ENCODE data around the gene CEP170. TPM values are rescaled to one million over a fixed set of nuclear protein-coding genes. Genes with fewer than 3 reads are reported as not detected.
"Not testable (repeated sequence)": the region's sequence is repeated elsewhere in the genome, so short reads cannot be mapped to it uniquely, and the experiment has no call there.

Gene CEP170
- total and polyA plus RNA-seq, 5 donors from 2014 or later: 6.8 to 35.5 (median 9.0) TPM

GRCh38 chr1:243233908-243234307 lies 21.2 kb downstream of the CEP170 start:
- H3K27me3 ChIP-seq (ENCODE audit: control insufficient read depth, insufficient read depth, low read length): no peaks in the 10 kb centered on the region
- peaks cover 13% of the 10 kb centered on the region for H3K36me3 ChIP-seq (ENCODE audit: control insufficient read depth, insufficient read depth, low read length)
- H3K4me3 ChIP-seq (ENCODE audit: low read depth, low read length): no peak overlapping the region
- H3K4me3 Mint-ChIP-seq: no peak overlapping the region
- ATAC-seq (ENCODE audit: low read depth in 2 of 2) (no peak), DNase-seq (no peak)
- peaks cover 34% of the 10 kb centered on the region for H3K36me3 Mint-ChIP-seq
- peaks cover 28 to 31% of the 10 kb centered on the region in 2 experiments for H3K9me3 ChIP-seq (ENCODE audit: control insufficient read depth in 2 of 2, low read length in 2 of 2)
- H3K4me1 Mint-ChIP-seq: peaks cover 6 to 19% (median 14%) of the 10 kb centered on the region in 4 donors
- no peaks in the 10 kb centered on the region for H3K27me3 Mint-ChIP-seq
- no peak overlapping the region for H3K27ac ChIP-seq (ENCODE audit: insufficient read depth, low read length, poor library complexity, severe bottlenecking)
- H3K27ac Mint-ChIP-seq: no peak overlapping the region
- H3K9me3 Mint-ChIP-seq: peaks cover 0 to 31% (median 8%) of the 10 kb centered on the region in 7 donors
- no peaks in the 10 kb centered on the region for H3K4me1 ChIP-seq (ENCODE audit: control insufficient read depth, insufficient read depth, low read length, poor library complexity, severe bottlenecking)

- no peak overlapping the region for H3K4me3 ChIP-seq (ENCODE audit: low read depth, low read length)
- H3K36me3 ChIP-seq (ENCODE audit: control insufficient read depth, insufficient read depth, low read length): peaks cover 9% of the 10 kb centered on the region
- DNase-seq: peak in 2 of 3 donors; percentile 10 to 13
- no peaks in the 10 kb centered on the region for H3K27me3 ChIP-seq (ENCODE audit: control insufficient read depth, insufficient read depth, low read length)
- H3K36me3 Mint-ChIP-seq: peaks cover 25% of the 10 kb centered on the region
- H3K27ac Mint-ChIP-seq: no peak overlapping the region
- no peak overlapping the region for H3K27ac ChIP-seq (ENCODE audit: insufficient read depth, low read length, poor library complexity, severe bottlenecking)
- H3K9me3 ChIP-seq (ENCODE audit: control insufficient read depth in 2 of 2, low read length in 2 of 2): peaks cover 28 to 31% of the 10 kb centered on the region in 2 experiments
- no peak for ATAC-seq (ENCODE audit: low read depth in 2 of 2)
- H3K4me1 ChIP-seq (ENCODE audit: control insufficient read depth, insufficient read depth, low read length, poor library complexity, severe bottlenecking): no peaks in the 10 kb centered on the region
- H3K27me3 Mint-ChIP-seq: no peaks in the 10 kb centered on the region
- peaks cover 0 to 31% (median 9%) of the 10 kb centered on the region in 7 donors for H3K9me3 Mint-ChIP-seq
- H3K4me1 Mint-ChIP-seq: peaks cover 6 to 18% (median 16%) of the 10 kb centered on the region in 4 donors
- H3K4me3 Mint-ChIP-seq: no peak overlapping the region
Measured at GRCh38 chr1:243230914-243231313, 24.2 kb downstream of the CEP170 start.

GRCh38 chr1:243229526-243229925 lies 25.6 kb downstream of the CEP170 start:
- DNase-seq: no peak
- H3K9me3 ChIP-seq (ENCODE audit: control insufficient read depth in 2 of 2, low read length in 2 of 2): peaks cover 28 to 31% of the 10 kb centered on the region in 2 experiments
- H3K36me3 ChIP-seq (ENCODE audit: control insufficient read depth, insufficient read depth, low read length): peaks cover 9% of the 10 kb centered on the region
- H3K4me1 Mint-ChIP-seq: peaks cover 6 to 21% (median 13%) of the 10 kb centered on the region in 4 donors
- H3K4me3 ChIP-seq (ENCODE audit: low read depth, low read length): no peak overlapping the region
- H3K27me3 Mint-ChIP-seq: no peaks in the 10 kb centered on the region
- no peak for ATAC-seq (ENCODE audit: low read depth in 2 of 2)
- H3K27ac ChIP-seq (ENCODE audit: insufficient read depth, low read length, poor library complexity, severe bottlenecking): no peak overlapping the region
- H3K9me3 Mint-ChIP-seq: peaks cover 0 to 31% (median 9%) of the 10 kb centered on the region in 7 donors
- peaks cover 26% of the 10 kb centered on the region for H3K36me3 Mint-ChIP-seq
- no peaks in the 10 kb centered on the region for H3K4me1 ChIP-seq (ENCODE audit: control insufficient read depth, insufficient read depth, low read length, poor library complexity, severe bottlenecking)
- H3K27me3 ChIP-seq (ENCODE audit: control insufficient read depth, insufficient read depth, low read length): no peaks in the 10 kb centered on the region
- no peak overlapping the region for H3K4me3 Mint-ChIP-seq
- no peak overlapping the region for H3K27ac Mint-ChIP-seq

GRCh38 chr1:243227622-243228021 lies 27.5 kb downstream of the CEP170 start:
- no peak overlapping the region for H3K27ac Mint-ChIP-seq
- peaks cover 18% of the 10 kb centered on the region for H3K36me3 ChIP-seq (ENCODE audit: control insufficient read depth, insufficient read depth, low read length)

GRCh38 chr1:243218059-243218458 lies 37.0 kb downstream of the CEP170 start:
- no peak for DNase-seq
- no peak overlapping the region for H3K27ac ChIP-seq (ENCODE audit: insufficient read depth, low read length, poor library complexity, severe bottlenecking)
- peaks cover 52% of the 10 kb centered on the region for H3K36me3 Mint-ChIP-seq

More at GRCh38 chr1:243227622-243228021, 27.5 kb downstream of the CEP170 start:
- Mint-ChIP-seq H3K36me3 (peaks cover 42% of the 10 kb centered on the region), H3K4me3 (no peak overlapping the region), H3K4me1 (peaks cover 6 to 31% (median 16%) of the 10 kb centered on the region in 4 donors), H3K27me3 (no peaks in the 10 kb centered on the region), H3K9me3 (peaks cover 0 to 24% (median 8%) of the 10 kb centered on the region in 7 donors)
- no peaks in the 10 kb centered on the region for H3K27me3 ChIP-seq (ENCODE audit: control insufficient read depth, insufficient read depth, low read length)
- H3K4me3 ChIP-seq (ENCODE audit: low read depth, low read length): no peak overlapping the region
- DNase-seq (no peak), ATAC-seq (ENCODE audit: low read depth in 2 of 2) (no peak)
- H3K27ac ChIP-seq (ENCODE audit: insufficient read depth, low read length, poor library complexity, severe bottlenecking): no peak overlapping the region
- H3K4me1 ChIP-seq (ENCODE audit: control insufficient read depth, insufficient read depth, low read length, poor library complexity, severe bottlenecking): no peaks in the 10 kb centered on the region
- H3K9me3 ChIP-seq (ENCODE audit: control insufficient read depth in 2 of 2, low read length in 2 of 2): peaks cover 23 to 28% of the 10 kb centered on the region in 2 experiments

GRCh38 chr1:243217349-243217748 lies 37.7 kb downstream of the CEP170 start:
- Histone ChIP-seq H3K4me1 (ENCODE audit: control insufficient read depth, insufficient read depth, low read length, poor library complexity, severe bottlenecking) (no peaks in the 10 kb centered on the region), H3K4me3 (ENCODE audit: low read depth, low read length) (no peak overlapping the region), H3K27me3 (ENCODE audit: control insufficient read depth, insufficient read depth, low read length) (no peaks in the 10 kb centered on the region), H3K27ac (ENCODE audit: insufficient read depth, low read length, poor library complexity, severe bottlenecking) (no peak overlapping the region), H3K9me3 (ENCODE audit: control insufficient read depth in 2 of 2, low read length in 2 of 2) (no peaks in the 10 kb centered on the region), H3K36me3 (ENCODE audit: control insufficient read depth, insufficient read depth, low read length) (peaks cover 25% of the 10 kb centered on the region)
- peaks cover 48% of the 10 kb centered on the region for H3K36me3 Mint-ChIP-seq
- no peak overlapping the region for H3K4me3 Mint-ChIP-seq
- peaks cover 0 to 2% (median 0%) of the 10 kb centered on the region in 7 donors for H3K9me3 Mint-ChIP-seq
- DNase-seq (no peak), ATAC-seq (ENCODE audit: low read depth in 2 of 2) (no peak)
- H3K4me1 Mint-ChIP-seq: peaks cover 0 to 11% (median 2%) of the 10 kb centered on the region in 4 donors
- no peak overlapping the region for H3K27ac Mint-ChIP-seq
- H3K27me3 Mint-ChIP-seq: no peaks in the 10 kb centered on the region

More at GRCh38 chr1:243218059-243218458, 37.0 kb downstream of the CEP170 start:
- Histone ChIP-seq H3K4me3 (ENCODE audit: low read depth, low read length) (no peak overlapping the region), H3K4me1 (ENCODE audit: control insufficient read depth, insufficient read depth, low read length, poor library complexity, severe bottlenecking) (no peaks in the 10 kb centered on the region), H3K36me3 (ENCODE audit: control insufficient read depth, insufficient read depth, low read length) (peaks cover 29% of the 10 kb centered on the region), H3K27me3 (ENCODE audit: control insufficient read depth, insufficient read depth, low read length) (no peaks in the 10 kb centered on the region), H3K9me3 (ENCODE audit: control insufficient read depth in 2 of 2, low read length in 2 of 2) (no peaks in the 10 kb centered on the region)
- H3K4me3 Mint-ChIP-seq: no peak overlapping the region
- no peaks in the 10 kb centered on the region for H3K27me3 Mint-ChIP-seq
- no peak for ATAC-seq (ENCODE audit: low read depth in 2 of 2)
- peaks cover 0 to 2% (median 0%) of the 10 kb centered on the region in 7 donors for H3K9me3 Mint-ChIP-seq
- no peak overlapping the region for H3K27ac Mint-ChIP-seq
- peaks cover 0 to 14% (median 2%) of the 10 kb centered on the region in 4 donors for H3K4me1 Mint-ChIP-seq

- Mint-ChIP-seq H3K4me1 (peaks cover 0 to 10% (median 2%) of the 10 kb centered on the region in 4 donors), H3K36me3 (peaks cover 46% of the 10 kb centered on the region), H3K27me3 (no peaks in the 10 kb centered on the region), H3K4me3 (no peak overlapping the region), H3K27ac (no peak overlapping the region), H3K9me3 (peaks cover 0 to 2% (median 0%) of the 10 kb centered on the region in 7 donors)
- DNase-seq (no peak), ATAC-seq (ENCODE audit: low read depth in 2 of 2) (no peak)
- Histone ChIP-seq H3K4me1 (ENCODE audit: control insufficient read depth, insufficient read depth, low read length, poor library complexity, severe bottlenecking) (no peaks in the 10 kb centered on the region), H3K4me3 (ENCODE audit: low read depth, low read length) (no peak overlapping the region), H3K36me3 (ENCODE audit: control insufficient read depth, insufficient read depth, low read length) (peaks cover 20% of the 10 kb centered on the region), H3K9me3 (ENCODE audit: control insufficient read depth in 2 of 2, low read length in 2 of 2) (no peaks in the 10 kb centered on the region), H3K27ac (ENCODE audit: insufficient read depth, low read length, poor library complexity, severe bottlenecking) (no peak overlapping the region), H3K27me3 (ENCODE audit: control insufficient read depth, insufficient read depth, low read length) (no peaks in the 10 kb centered on the region)
Measured at GRCh38 chr1:243216741-243217140, 38.3 kb downstream of the CEP170 start.

GRCh38 chr1:243215276-243215875 lies 39.7 kb downstream of the CEP170 start:
- Mint-ChIP-seq H3K27ac (peak overlapping the region in 1 of 3 donors; percentile 45), H3K36me3 (peaks cover 33% of the 10 kb centered on the region), H3K4me3 (peak overlapping the region in 1 of 4 donors; percentile 17)
- H3K9me3 ChIP-seq (ENCODE audit: control insufficient read depth in 2 of 2, low read length in 2 of 2); DNase-seq; H3K27me3 Mint-ChIP-seq; H3K4me1 ChIP-seq (ENCODE audit: control insufficient read depth, insufficient read depth, low read length, poor library complexity, severe bottlenecking); H3K27me3 ChIP-seq (ENCODE audit: control insufficient read depth, insufficient read depth, low read length); H3K4me1 Mint-ChIP-seq; ATAC-seq (ENCODE audit: low read depth in 2 of 2); H3K9me3 Mint-ChIP-seq; H3K36me3 ChIP-seq (ENCODE audit: control insufficient read depth, insufficient read depth, low read length); H3K4me3 ChIP-seq (ENCODE audit: low read depth, low read length); H3K27ac ChIP-seq (ENCODE audit: insufficient read depth, low read length, poor library complexity, severe bottlenecking): not testable (repeated sequence)

Data from CD4-positive, CD25-positive, alpha-beta regulatory T cell (primary cell).